Mesendoderm (in vitro differentiated cells): ENCODE data around the gene MEIS2.
A peak's percentile ranks its signal among the peaks of the same experiment; 100 is the strongest.

Experiments
- DNase-seq: peaks from one replicate; pipeline ENCODE4 v3.0.0; 2013
- H2AK5ac ChIP-seq: 2 replicates; pipeline ENCODE4 v1.6.1; 2013; ENCODE audit warnings: low read length, inconsistent platforms
- H2BK120ac ChIP-seq: 2 replicates; pipeline ENCODE4 v1.6.1; 2013; ENCODE audit warnings: low read depth, mild to moderate bottlenecking, low read length, moderate library complexity, mixed read lengths
- H2BK15ac ChIP-seq: replicated peaks from 2 replicates; pipeline ENCODE4 v1.6.1; 2013; ENCODE audit warnings: low read depth, mild to moderate bottlenecking, moderate library complexity
- H2BK5ac ChIP-seq: 2 replicates; pipeline ENCODE4 v1.6.1; 2013; ENCODE audit warnings: low read length, inconsistent platforms
- H3K18ac ChIP-seq: 2 replicates; pipeline ENCODE4 v1.6.1; 2013; ENCODE audit warnings: mild to moderate bottlenecking, low read length, mixed read lengths
- H3K23ac ChIP-seq: one replicate; pipeline ENCODE4 v1.6.1; 2013; ENCODE audit warnings: low read length
- H3K27ac ChIP-seq: 2 replicates; pipeline ENCODE4 v1.5.1; 2013; ENCODE audit warnings: low read depth, mild to moderate bottlenecking, inconsistent platforms, low read length, moderate library complexity
- H3K27me3 ChIP-seq: 2 replicates; pipeline ENCODE4 v1.6.1; 2013; ENCODE audit warnings: low read length, control low read depth, mild to moderate bottlenecking, inconsistent platforms; ENCODE audit not compliant: insufficient read depth, poor library complexity
- H3K36me3 ChIP-seq: 2 replicates; pipeline ENCODE4 v1.6.1; 2013; ENCODE audit warnings: low read length, inconsistent platforms; ENCODE audit not compliant: control insufficient read depth, insufficient read depth
- H3K4ac ChIP-seq: one replicate; pipeline ENCODE4 v1.6.1; 2013; ENCODE audit warnings: low read depth, mild to moderate bottlenecking, low read length, moderate library complexity
- H3K4me1 ChIP-seq: 2 replicates; pipeline ENCODE4 v1.6.1; 2013; ENCODE audit warnings: low read depth, low read length, inconsistent platforms; ENCODE audit not compliant: control insufficient read depth
- H3K4me2 ChIP-seq: 2 replicates; pipeline ENCODE4 v1.6.1; 2013; ENCODE audit warnings: low read length
- H3K4me3 ChIP-seq: 2 replicates; pipeline ENCODE4 v1.5.1; 2013; ENCODE audit warnings: mild to moderate bottlenecking, low read length
- H3K56ac ChIP-seq: one replicate; pipeline ENCODE4 v1.6.1; 2013; ENCODE audit warnings: low read length
- H3K79me1 ChIP-seq: 2 replicates; pipeline ENCODE4 v1.6.1; 2013; ENCODE audit warnings: low read length, inconsistent platforms
- H3K79me2 ChIP-seq: 2 replicates; pipeline ENCODE4 v1.6.1; 2013; ENCODE audit warnings: mild to moderate bottlenecking, low read length; ENCODE audit not compliant: control insufficient read depth, insufficient read depth
- H3K9ac ChIP-seq: 2 replicates; pipeline ENCODE4 v1.6.1; 2013; ENCODE audit warnings: low read length, inconsistent platforms
- H4K5ac ChIP-seq: one replicate; pipeline ENCODE4 v1.6.1; 2013; ENCODE audit warnings: low read length
- H4K8ac ChIP-seq: one replicate; pipeline ENCODE4 v1.6.1; 2013; ENCODE audit warnings: low read depth, mild to moderate bottlenecking, control low read depth, low read length, moderate library complexity
- WGBS: extraction: QIAGEN DNeasy Blood & Tissue Kit; methylation state at CpG from one replicate; pipeline ENCODE4 v1.1.7; 2013; ENCODE audit warnings: low lambda C conversion rate, missing lambda C conversion rate; ENCODE audit not compliant: insufficient coverage; ENCODE audit errors: extremely low coverage; 5-methylcytosine and 5-hydroxymethylcytosine counted together

Gene MEIS2

GRCh38 chr15:36953346-36953745 lies 147.0 kb downstream of the MEIS2 start:
- Histone ChIP-seq H4K5ac (no peak overlapping the region), H3K36me3 (no peaks in the 10 kb centered on the region), H3K56ac (no peak overlapping the region), H3K4ac (no peak overlapping the region), H3K27ac (no peak overlapping the region), H3K4me1 (no peaks in the 10 kb centered on the region), H3K79me1 (no peaks in the 10 kb centered on the region), H3K9ac (no peak overlapping the region), H3K23ac (no peak overlapping the region), H2BK120ac (no peak overlapping the region), H3K27me3 (no peaks in the 10 kb centered on the region), H3K4me2 (no peak overlapping the region), H2BK15ac (no peak overlapping the region), H2BK5ac (no peak overlapping the region), H3K4me3 (no peak overlapping the region), H4K8ac (no peak overlapping the region), H3K79me2 (no peaks in the 10 kb centered on the region), H2AK5ac (no peak overlapping the region), H3K18ac (no peak overlapping the region)
- WGBS, result no CpG with 5 or more reads among the region's 3 CpGs
- no peak for DNase-seq

GRCh38 chr15:36951731-36952247 lies 148.6 kb downstream of the MEIS2 start:
- Histone ChIP-seq H3K9ac (no peak overlapping the region), H3K27ac (no peak overlapping the region), H2BK15ac (no peak overlapping the region)

GRCh38 chr15:36950371-36950770 lies 150.0 kb downstream of the MEIS2 start:
- Histone ChIP-seq H4K5ac (no peak overlapping the region), H3K4me2 (no peak overlapping the region), H3K4me1 (peaks cover 1% of the 10 kb centered on the region), H3K4me3 (no peak overlapping the region), H3K23ac (no peak overlapping the region), H3K9ac (no peak overlapping the region), H3K79me1 (no peaks in the 10 kb centered on the region), H3K56ac (no peak overlapping the region), H2AK5ac (no peak overlapping the region), H4K8ac (no peak overlapping the region), H3K79me2 (no peaks in the 10 kb centered on the region), H2BK120ac (no peak overlapping the region), H3K27me3 (no peaks in the 10 kb centered on the region), H3K18ac (no peak overlapping the region), H2BK15ac (no peak overlapping the region), H2BK5ac (no peak overlapping the region), H3K36me3 (no peaks in the 10 kb centered on the region), H3K27ac (no peak overlapping the region), H3K4ac (no peak overlapping the region)
- DNase-seq, result no peak
- WGBS, result no CpG with 5 or more reads among the region's 4 CpGs

More at GRCh38 chr15:36951731-36952247, 148.6 kb downstream of the MEIS2 start:
- Histone ChIP-seq H3K4me3 (no peak overlapping the region), H4K8ac (no peak overlapping the region), H3K4me2 (no peak overlapping the region), H3K79me2 (no peaks in the 10 kb centered on the region), H3K56ac (no peak overlapping the region), H2BK5ac (no peak overlapping the region), H3K4ac (no peak overlapping the region), H2BK120ac (no peak overlapping the region), H3K4me1 (peaks cover 1% of the 10 kb centered on the region), H3K18ac (no peak overlapping the region), H2AK5ac (no peak overlapping the region), H3K79me1 (no peaks in the 10 kb centered on the region), H3K36me3 (no peaks in the 10 kb centered on the region), H3K27me3 (no peaks in the 10 kb centered on the region), H4K5ac (no peak overlapping the region), H3K23ac (no peak overlapping the region)
- no CpG with 5 or more reads among the region's 6 CpGs for WGBS
- DNase-seq, result no peak

GRCh38 chr15:36948982-36949381 lies 151.4 kb downstream of the MEIS2 start:
- no peak overlapping the region for H2BK15ac ChIP-seq
- H3K36me3 ChIP-seq, result no peaks in the 10 kb centered on the region
- no peak overlapping the region for H3K4me2 ChIP-seq
- H2AK5ac ChIP-seq, result no peak overlapping the region
- H3K9ac ChIP-seq, result no peak overlapping the region
- no peak overlapping the region for H3K4ac ChIP-seq
- H3K27ac ChIP-seq, result no peak overlapping the region
- peak; percentile 30 for DNase-seq
- no peaks in the 10 kb centered on the region for H3K79me1 ChIP-seq
- no peak overlapping the region for H4K8ac ChIP-seq
- no peak overlapping the region for H2BK120ac ChIP-seq
- H2BK5ac ChIP-seq, result no peak overlapping the region
- H3K4me3 ChIP-seq, result no peak overlapping the region
- peaks cover 5% of the 10 kb centered on the region for H3K4me1 ChIP-seq
- no peaks in the 10 kb centered on the region for H3K79me2 ChIP-seq
- H3K23ac ChIP-seq, result no peak overlapping the region
- H3K56ac ChIP-seq, result no peak overlapping the region
- no CpG with 5 or more reads among the region's 3 CpGs for WGBS
- no peaks in the 10 kb centered on the region for H3K27me3 ChIP-seq
- H3K18ac ChIP-seq, result no peak overlapping the region
- no peak overlapping the region for H4K5ac ChIP-seq

GRCh38 chr15:36947035-36947719 lies 153.2 kb downstream of the MEIS2 start:
- Histone ChIP-seq H3K18ac (no peak overlapping the region), H2BK5ac (no peak overlapping the region), H3K27me3 (no peaks in the 10 kb centered on the region), H3K56ac (no peak overlapping the region), H2BK120ac (no peak overlapping the region), H3K79me2 (no peaks in the 10 kb centered on the region), H3K27ac (no peak overlapping the region), H3K36me3 (no peaks in the 10 kb centered on the region), H2BK15ac (no peak overlapping the region), H3K9ac (no peak overlapping the region), H3K4me3 (no peak overlapping the region), H3K4ac (no peak overlapping the region), H2AK5ac (no peak overlapping the region), H3K4me2 (no peak overlapping the region), H3K79me1 (no peaks in the 10 kb centered on the region), H4K8ac (no peak overlapping the region), H3K23ac (no peak overlapping the region), H4K5ac (no peak overlapping the region), H3K4me1 (peaks cover 6% of the 10 kb centered on the region)
- no peak for DNase-seq
- WGBS, result no CpG with 5 or more reads among the region's 4 CpGs

GRCh38 chr15:36944442-36944841 lies 155.9 kb downstream of the MEIS2 start:
- no peak overlapping the region for H3K18ac ChIP-seq
- no peak overlapping the region for H3K9ac ChIP-seq
- no peaks in the 10 kb centered on the region for H3K36me3 ChIP-seq
- H4K5ac ChIP-seq, result no peak overlapping the region
- H3K4me1 ChIP-seq, result peaks cover 9% of the 10 kb centered on the region
- H2BK120ac ChIP-seq, result no peak overlapping the region
- no peak overlapping the region for H3K27ac ChIP-seq
- DNase-seq, result no peak
- WGBS, result no CpG with 5 or more reads among the region's 6 CpGs
- no peak overlapping the region for H3K4me3 ChIP-seq
- H2BK5ac ChIP-seq, result no peak overlapping the region
- no peak overlapping the region for H2AK5ac ChIP-seq
- no peak overlapping the region for H3K56ac ChIP-seq
- H3K79me1 ChIP-seq, result no peaks in the 10 kb centered on the region
- H3K23ac ChIP-seq, result no peak overlapping the region
- no peak overlapping the region for H2BK15ac ChIP-seq
- no peak overlapping the region for H3K4ac ChIP-seq
- no peak overlapping the region for H4K8ac ChIP-seq
- H3K79me2 ChIP-seq, result no peaks in the 10 kb centered on the region
- no peaks in the 10 kb centered on the region for H3K27me3 ChIP-seq
- H3K4me2 ChIP-seq, result no peak overlapping the region
